Activated CD4-positive, alpha-beta T cell treated with anti-CD3 and anti-CD28 coated beads, Interleukin-2, amount 50 U/mL, for 24 hours (primary cell): ENCODE measurements around the gene SQSTM1.
"Not testable (repeated sequence)": the region's sequence is repeated elsewhere in the genome, so short reads cannot be mapped to it uniquely, and the experiment has no call there.

Source experiments
- DNase-seq, 2 donors: peaks; one replicate each; pipeline ENCODE4 v3.0.0-alpha.2; 2020; ENCODE audit warnings: low read depth in 1 of 2, low spot score in 1 of 2

Gene SQSTM1

DNA sequence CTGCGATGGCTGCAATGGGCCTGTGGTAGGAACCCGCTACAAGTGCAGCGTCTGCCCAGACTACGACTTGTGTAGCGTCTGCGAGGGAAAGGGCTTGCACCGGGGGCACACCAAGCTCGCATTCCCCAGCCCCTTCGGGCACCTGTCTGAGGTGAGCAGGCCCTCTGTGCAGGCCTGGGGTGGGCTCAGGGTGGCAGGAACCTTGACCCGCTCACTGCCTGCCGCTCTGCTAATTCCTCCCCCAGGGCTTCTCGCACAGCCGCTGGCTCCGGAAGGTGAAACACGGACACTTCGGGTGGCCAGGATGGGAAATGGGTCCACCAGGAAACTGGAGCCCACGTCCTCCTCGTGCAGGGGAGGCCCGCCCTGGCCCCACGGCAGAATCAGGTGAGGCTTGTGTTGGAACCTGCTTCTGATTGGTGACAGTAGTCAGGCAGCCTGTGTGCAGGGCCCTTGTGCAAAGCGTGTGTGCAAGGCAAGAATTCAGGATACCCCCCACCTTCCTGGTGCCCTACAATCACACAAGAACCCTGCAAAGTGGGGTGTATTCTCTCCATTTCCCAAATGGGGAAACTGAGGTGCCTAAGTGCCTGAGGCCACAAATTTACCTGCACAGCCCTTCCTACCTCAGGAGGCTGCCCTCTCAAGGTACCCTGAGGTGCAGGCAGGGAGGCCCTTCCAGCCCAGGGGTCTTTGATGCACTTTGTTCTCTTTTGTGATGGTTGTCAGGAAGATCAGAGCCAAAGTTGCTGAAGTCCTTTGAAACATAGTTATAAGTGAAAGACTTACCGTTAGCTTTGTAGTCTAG is 3.4 kb downstream of the SQSTM1 start:
- no peak for DNase-seq

DNA sequence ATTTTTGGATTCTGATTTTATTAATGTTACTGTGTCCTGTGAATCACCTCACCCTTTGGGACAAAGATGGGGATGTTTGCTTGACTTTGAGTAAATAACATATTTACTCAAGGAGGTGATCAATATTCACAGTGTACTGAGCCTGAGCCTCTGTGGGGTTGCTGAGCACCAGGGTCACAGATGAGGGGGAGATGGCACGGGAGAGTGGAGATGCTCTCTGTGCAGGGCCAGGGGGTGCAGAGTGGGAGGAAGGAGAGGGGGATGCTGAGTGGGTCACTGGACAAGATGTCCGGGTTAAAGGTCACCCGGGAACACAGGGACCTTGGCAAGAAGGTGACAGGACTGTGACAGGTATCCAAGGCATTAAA is 4.0 kb downstream of the SQSTM1 start:
- DNase-seq = no peak

DNA sequence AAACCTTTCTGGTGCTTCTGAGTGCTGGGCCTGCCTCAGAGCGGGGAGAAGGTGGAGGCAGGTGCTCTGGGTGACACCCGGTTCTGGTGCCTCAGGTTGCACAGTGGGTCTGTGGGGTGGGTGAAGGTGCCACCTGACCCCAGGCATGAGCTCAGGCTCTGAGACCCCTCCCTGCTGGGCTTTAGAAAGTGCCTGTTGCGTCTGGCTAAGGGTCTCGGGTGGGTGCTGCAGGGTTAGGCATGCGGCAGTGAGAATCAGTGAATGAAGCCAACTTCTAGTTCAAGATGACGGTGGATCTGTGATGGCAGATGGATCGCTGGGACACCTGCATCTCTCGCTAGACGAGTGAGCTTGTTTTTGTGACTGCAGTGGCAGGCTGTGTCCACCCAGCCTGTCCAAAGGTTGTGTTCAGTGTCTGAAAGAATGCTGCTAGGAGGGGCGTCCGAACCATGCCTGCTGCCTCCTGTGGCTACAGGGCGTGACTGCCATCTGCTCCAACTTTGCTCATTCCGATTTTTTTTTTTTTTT is 5.0 kb downstream of the SQSTM1 start:
- no peak for DNase-seq

DNA sequence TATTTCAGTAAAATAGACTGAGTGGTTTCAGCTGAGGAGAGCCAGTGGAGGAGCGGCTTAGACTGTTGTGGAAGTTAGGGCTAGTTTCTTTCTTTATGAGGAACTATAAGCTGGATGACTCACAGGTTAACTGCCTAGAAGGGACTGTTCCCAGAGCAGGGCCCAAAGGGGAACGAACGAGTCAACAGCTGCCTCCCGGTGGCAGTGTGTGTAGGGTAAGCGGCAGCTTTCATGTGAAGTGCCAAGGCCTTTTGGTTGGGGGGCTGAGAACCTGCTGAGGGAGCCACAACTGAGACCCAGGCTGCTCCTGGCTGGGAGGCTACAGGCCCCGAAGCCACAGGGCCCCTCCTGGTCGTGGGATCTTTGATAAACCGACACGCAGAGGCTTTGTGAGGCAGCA is 7.0 kb downstream of the SQSTM1 start:
- peak in 1 of 2 donors; percentile 59 for DNase-seq

DNA sequence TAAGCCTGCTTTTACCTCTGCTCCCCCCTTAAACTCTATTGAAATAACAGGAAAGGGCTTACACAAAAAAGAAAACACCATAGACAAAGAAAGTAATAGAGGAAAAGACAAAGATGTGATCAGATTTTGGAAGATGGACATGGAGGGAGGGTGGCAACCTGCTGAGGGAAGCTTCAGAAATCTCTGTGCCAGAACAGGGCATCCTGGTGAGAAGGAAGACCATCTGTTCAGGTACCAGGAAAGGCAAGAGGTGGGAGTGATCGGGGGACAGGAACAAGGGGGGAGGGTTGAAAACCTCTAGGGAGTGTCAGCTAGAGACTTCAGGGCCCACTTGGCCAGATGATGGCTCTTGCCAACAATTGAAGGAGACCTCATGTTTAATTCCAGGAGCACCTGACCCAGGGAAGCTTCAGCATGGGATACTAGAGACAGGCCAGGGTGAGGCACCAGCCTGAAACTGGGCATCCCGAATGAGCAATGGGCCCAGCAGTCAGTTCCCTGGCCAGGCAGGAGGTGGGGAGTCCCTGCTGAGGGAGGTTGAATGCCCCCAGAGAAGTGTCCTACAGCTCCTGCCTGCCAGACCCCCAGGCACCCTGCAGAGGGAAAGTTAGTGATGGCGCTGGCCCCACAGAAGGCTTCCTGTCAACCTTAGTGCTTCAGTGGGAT is 8.2 kb downstream of the SQSTM1 start:
- no peak for DNase-seq

DNA sequence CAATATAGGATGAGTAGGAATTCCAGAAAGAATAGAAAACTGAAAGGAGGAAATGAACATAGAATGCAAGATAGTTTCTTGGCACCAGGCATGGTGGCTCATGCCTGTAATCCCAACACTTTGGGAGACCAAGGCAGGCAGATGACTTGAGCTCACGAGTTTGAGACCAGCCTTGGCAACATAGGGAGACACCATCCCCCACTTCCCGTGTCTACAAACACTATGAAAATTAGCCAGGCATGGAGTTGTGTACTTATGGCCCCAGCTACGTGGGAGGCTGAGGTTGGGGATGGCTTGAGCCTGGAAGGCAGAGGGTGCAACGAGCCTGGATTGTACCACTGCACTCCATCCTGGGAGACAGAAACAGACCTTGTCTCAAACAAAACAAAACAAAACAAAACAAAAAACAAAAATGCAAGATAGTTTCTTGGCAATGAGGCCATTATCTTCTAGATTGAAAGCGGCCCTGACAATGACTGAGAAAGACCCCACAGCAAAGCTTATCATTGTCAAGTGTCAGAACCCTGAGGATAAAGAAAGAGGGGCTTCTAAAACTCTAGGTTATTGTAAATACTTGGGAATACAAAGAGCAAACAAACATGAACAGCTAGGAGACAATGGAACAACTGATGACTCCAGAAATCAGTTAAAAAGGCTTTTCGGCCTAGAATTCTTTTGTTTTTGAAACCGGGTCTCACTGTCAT is 9.2 kb downstream of the SQSTM1 start:
- no peak for DNase-seq

DNA sequence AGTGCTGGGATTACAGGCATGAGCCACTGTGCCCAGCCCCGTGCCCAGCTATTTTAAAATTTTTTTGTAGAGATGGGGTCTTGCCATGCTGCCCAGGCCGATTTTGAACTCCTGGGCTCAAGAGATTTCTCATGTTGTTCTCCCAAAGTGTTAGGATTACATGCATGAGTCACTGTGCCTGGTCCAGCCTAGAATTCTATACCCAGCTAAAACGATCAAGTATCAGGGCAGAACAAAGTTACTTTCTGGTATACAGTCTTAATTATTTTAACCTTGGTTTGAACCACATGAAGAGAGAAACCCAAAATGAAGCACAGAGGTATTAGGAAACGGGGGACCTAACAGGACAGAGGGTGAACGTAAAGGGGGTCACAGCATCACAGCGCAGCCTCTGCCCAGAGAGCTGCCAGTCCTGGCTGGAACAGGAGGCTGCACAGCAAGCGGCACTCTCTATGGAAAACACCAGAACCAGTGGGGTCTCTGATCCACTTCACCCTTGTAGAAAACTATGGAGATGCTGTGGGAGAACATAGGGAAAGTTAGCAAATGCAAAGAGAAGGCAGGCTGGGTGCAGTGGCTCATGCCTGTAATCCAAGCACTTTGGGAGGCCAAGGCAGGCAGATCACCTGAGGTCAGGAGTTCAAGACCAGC is 10.2 kb downstream of the SQSTM1 start:
- DNase-seq = no peak

DNA sequence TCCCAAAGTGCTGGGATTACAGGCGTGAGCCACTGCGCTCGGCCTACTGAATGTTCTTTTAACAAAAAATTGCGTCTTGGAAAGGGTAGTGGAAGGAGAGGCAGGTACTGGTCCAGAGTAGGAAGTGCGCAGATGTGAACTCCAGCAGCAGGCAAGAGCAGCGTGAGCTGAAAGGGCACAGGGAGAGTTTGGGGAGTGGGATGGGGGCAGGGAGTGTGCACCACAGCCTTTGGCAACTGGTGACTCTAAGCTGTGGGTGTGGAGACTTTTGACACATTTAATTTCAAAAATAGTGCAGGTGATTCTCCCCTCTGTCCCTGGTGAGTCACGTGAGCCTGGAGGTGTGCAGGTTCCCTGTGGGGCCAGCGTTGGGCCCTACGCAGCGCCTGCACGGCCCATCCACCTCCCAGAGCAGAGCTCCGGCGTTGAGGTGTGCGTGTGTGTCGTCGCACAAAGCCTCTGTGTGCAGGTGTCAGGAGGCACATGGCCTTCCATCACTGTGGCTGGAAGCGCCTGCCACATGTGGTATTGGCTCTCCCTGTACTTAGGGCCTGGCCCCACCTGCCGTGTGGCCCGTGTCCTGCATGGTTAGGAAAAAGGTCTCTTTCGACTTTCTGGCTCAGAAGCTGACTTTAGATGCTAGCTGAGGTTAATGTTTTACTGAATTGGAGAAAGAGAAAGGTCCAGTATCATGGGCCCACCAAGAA is 11.5 kb downstream of the SQSTM1 start:
- DNase-seq = no peak

DNA sequence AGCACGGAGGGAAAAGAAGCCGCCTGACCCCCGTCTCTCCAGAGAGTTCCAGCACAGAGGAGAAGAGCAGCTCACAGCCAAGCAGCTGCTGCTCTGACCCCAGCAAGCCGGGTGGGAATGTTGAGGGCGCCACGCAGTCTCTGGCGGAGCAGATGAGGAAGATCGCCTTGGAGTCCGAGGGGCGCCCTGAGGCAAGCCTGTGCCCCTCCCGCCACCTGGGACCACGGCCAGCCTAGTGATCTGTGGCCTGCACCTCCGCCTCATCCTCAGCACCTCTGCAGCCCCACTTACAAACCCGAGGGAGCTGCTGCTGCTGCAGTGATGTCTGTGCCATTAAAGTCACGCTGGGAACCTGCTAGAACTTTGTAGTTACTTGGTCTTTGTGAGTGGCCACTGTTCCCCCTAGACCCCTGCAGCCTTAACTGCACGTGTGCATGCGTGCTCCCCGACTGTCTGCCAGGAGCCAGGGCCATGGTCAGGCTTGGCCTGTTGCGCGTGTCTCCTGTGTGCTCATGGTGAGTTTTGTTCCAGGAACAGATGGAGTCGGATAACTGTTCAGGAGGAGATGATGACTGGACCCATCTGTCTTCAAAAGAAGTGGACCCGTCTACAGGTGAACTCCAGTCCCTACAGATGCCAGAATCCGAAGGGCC is 12.5 kb downstream of the SQSTM1 start:
- no peak for DNase-seq

DNA sequence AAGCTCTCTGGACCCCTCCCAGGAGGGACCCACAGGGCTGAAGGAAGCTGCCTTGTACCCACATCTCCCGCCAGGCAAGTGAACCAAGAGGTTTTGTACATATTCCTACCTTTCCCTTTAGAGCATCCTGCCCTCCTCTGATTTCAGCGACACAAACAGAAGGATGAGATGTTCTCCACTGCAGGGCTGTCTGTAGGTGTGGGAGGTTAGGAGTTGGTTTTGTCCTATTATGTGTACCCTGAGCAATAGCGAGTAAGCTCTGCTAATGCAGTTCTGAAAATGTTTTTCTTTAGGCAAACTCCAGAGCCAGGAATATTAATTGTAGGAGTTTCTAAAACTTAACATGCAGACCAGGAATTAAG is 13.0 kb downstream of the SQSTM1 start:
- DNase-seq = no peak

DNA sequence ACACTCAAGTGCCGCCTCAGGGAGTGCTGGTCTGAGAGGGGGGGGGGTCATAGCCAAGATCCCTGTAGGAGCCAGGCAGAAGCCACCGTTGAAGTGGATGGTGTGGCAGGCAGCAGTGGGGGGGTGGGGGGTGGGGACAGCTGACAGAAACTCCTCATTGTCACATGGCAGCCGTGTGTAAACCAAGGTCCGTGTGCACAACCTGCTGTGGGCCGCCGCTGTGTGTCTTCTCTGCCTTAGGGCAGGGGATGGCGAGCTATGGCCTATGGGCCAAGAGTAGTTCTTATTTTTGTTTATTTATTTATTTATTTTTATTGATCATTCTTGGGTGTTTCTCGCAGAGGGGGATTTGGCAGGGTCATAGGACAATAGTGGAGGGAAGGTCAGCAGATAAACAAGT is 13.4 kb downstream of the SQSTM1 start:
- no peak for DNase-seq

DNA sequence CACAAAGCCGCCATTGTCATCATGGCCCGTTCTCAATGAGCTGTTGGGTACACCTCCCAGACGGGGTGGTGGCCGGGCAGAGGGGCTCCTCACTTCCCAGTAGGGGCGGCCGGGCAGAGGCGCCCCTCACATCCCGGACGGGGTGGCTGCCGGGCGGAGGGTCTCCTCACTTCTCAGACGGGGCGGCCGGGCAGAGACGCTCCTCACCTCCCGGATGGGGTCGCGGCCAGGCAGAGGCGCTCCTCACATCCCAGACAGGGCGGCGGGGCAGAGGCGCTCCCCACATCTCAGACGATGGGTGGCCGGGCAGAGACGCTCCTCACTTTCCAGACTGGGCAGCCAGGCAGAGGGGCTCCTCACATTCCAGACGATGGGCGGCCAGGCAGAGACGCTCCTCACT is 14.2 kb downstream of the SQSTM1 start:
- not testable (repeated sequence) for DNase-seq

DNA sequence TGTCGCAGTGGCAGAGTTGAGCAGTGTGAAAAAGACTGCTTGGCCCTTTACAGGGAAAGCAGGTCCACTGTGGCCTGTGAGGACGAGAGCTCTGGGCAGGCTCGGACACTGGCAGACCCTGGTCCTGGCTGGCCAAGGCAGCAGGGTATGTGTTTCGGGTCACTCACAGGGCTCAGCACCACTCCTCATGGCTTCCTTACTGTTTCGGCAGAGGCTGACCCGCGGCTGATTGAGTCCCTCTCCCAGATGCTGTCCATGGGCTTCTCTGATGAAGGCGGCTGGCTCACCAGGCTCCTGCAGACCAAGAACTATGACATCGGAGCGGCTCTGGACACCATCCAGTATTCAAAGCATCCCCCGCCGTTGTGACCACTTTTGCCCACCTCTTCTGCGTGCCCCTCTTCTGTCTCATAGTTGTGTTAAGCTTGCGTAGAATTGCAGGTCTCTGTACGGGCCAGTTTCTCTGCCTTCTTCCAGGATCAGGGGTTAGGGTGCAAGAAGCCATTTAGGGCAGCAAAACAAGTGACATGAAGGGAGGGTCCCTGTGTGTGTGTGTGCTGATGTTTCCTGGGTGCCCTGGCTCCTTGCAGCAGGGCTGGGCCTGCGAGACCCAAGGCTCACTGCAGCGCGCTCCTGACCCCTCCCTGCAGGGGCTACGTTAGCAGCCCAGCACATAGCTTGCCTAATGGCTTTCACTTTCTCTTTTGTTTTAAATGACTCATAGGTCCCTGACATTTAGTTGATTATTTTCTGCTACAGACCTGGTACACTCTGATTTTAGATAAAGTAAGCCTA is 15.7 kb downstream of the SQSTM1 start:
- DNase-seq = peak; percentile 24 to 47

DNA sequence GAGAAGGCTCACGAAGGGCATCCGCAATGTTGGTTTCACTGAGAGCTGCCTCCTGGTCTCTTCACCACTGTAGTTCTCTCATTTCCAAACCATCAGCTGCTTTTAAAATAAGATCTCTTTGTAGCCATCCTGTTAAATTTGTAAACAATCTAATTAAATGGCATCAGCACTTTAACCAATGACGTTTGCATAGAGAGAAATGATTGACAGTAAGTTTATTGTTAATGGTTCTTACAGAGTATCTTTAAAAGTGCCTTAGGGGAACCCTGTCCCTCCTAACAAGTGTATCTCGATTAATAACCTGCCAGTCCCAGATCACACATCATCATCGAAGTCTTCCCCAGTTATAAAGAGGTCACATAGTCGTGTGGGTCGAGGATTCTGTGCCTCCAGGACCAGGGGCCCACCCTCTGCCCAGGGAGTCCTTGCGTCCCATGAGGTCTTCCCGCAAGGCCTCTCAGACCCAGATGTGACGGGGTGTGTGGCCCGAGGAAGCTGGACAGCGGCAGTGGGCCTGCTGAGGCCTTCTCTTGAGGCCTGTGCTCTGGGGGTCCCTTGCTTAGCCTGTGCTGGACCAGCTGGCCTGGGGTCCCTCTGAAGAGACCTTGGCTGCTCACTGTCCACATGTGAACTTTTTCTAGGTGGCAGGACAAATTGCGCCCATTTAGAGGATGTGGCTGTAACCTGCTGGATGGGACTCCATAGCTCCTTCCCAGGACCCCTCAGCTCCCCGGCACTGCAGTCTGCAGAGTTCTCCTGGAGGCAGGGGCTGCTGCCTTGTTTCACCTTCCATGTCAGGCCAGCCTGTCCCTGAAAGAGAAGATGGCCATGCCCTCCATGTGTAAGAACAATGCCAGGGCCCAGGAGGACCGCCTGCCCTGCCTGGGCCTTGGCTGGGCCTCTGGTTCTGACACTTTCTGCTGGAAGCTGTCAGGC is 16.6 kb downstream of the SQSTM1 start:
- no peak for DNase-seq

DNA sequence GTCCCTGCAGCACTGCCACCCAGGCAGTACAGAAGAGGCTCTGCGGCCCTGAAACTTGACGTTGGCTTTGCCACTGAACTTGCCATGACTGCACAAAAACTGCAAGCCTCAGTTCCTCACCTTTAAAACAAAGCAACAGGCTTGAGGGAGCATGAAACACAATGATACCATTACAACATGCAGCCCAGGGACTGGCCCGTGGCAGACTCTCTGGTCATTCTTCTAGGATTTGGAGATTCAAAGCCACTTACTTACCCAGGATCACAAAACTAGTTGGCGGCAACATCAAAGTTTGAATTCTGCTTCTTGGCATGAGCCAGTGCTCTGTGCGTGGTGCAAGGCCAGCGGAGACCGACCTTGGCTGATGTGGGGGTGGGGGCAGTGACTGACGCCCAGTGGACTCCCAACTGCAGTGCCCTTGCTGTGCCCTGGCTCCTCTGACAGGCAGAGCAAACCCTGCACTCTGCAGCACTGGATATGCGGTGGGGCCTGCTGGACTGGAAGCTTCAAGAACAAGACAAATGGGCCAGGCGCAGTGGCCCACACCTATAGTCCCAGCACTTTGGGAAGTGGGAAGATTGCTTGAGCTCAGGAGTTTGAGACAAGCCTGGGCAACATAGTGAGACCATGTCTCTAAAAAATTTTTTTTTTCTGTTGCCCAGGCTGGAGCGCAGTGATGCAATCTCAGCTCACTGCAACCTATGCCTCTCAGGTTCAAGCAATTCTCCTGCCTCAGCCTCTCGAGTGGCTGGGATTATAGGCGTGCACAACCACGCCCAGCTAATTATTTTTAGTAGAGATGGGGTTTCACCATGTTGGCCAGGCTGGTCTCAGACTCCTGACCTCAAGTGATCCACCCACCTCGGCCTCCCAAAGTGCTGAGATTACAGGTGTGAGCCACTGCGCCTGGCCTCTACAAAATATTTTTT is 18.9 kb downstream of the SQSTM1 start:
- no peak for DNase-seq

DNA sequence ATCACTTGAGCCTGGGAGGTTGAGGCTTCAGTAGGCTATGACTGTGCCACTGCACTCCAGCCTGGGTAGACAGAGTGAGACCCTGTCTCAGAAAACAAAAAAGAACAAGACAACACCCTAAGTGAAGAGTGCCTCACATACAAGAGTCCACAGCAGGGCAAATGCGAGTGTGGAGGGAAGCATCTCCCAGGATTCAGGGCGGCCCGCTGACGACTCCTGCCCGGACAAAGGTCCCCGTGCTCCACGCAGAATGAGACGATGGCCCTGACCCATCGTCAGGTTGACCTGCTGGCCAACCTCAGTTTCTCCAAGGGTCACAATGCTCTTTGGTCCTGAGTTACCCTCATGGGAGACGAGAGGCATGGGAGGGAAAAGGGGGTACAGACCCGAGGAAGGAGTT is 19.6 kb downstream of the SQSTM1 start:
- DNase-seq = no peak

DNA sequence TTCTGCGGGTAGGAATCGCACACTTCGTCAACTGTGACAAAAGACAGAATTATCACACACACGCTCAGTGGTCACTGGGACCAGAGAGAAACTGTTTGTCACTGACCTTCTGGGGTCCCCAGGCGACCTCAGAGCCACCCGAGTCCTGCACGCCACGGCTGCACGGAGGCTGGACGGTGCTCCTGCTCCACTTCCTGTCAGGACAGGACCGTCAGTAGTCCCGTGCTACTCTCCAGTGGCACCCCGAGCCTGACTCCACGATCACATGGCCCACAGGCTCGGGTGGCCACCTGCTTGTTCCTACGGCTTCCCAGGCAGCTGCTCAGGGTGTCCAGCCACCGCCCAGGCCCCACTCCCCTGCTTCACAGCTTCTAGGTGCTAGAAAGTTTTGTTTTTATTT is 20.1 kb downstream of the SQSTM1 start:
- DNase-seq = no peak
